GM23338 (cell line): ENCODE results near the gene TPO. TPM values are rescaled to one million over a fixed set of nuclear protein-coding genes. Genes with fewer than 3 reads are reported as not detected.

ENCODE experiments used
- ATAC-seq: fragments of 200-7000 bp; cut with Tn5 transposase; 3 replicates; pipeline ENCODE4 v1.9.1; 2020
- DNase-seq: peaks from one replicate; pipeline ENCODE4 v3.0.0-alpha.2; 2015; ENCODE audit warnings: low spot score
- H2AFZ ChIP-seq: fragments of 200-600 bp; sonication (generic); 2 replicates; pipeline ENCODE4 v1.8.0; 2016; ENCODE audit warnings: antibody characterized with exemption, mild to moderate bottlenecking, moderate library complexity
- H3F3A ChIP-seq: fragments of 200-600 bp; sonication (generic); replicated peaks from 2 replicates; pipeline ENCODE4 v1.8.0; 2017; ENCODE audit warnings: antibody characterized with exemption, mixed run types, low read depth
- H3K27ac ChIP-seq: fragments of 200-600 bp; sonication (generic); 2 replicates; pipeline ENCODE4 v1.6.1; 2016; ENCODE audit warnings: low read depth
- H3K27me3 ChIP-seq: fragments of 200-600 bp; sonication (generic); 2 replicates; pipeline ENCODE4 v1.8.0; 2016; ENCODE audit warnings: mild to moderate bottlenecking, mixed run types, moderate library complexity; ENCODE audit not compliant: insufficient read depth
- H3K36me3 ChIP-seq: fragments of 200-600 bp; sonication (generic); 2 replicates; pipeline ENCODE4 v1.8.0; 2016; ENCODE audit warnings: mild to moderate bottlenecking; ENCODE audit not compliant: insufficient read depth
- H3K4me1 ChIP-seq: fragments of 200-600 bp; sonication (generic); 2 replicates; pipeline ENCODE4 v1.8.0; 2016; ENCODE audit warnings: mild to moderate bottlenecking, moderate library complexity; ENCODE audit not compliant: insufficient read depth
- H3K4me2 ChIP-seq: fragments of 200-600 bp; sonication (generic); 2 replicates; pipeline ENCODE4 v1.7.1; 2017; ENCODE audit warnings: mixed run types
- H3K4me3 ChIP-seq: fragments of 200-600 bp; sonication (generic); 2 replicates; pipeline ENCODE4 v1.6.1; 2016; ENCODE audit warnings: mixed run types
- H3K79me2 ChIP-seq: fragments of 200-600 bp; sonication (generic); replicated peaks from 2 replicates; pipeline ENCODE4 v1.8.0; 2017; ENCODE audit warnings: mild to moderate bottlenecking; ENCODE audit not compliant: insufficient read depth
- H3K9me2 ChIP-seq: fragments of 200-600 bp; sonication (generic); 2 replicates; pipeline ENCODE4 v1.8.0; 2017; ENCODE audit not compliant: insufficient read depth
- H4K20me1 ChIP-seq: fragments of 200-600 bp; sonication (generic); replicated peaks from 2 replicates; pipeline ENCODE4 v1.8.0; 2017; ENCODE audit warnings: mild to moderate bottlenecking; ENCODE audit not compliant: insufficient read depth
- H3K27ac Mint-ChIP-seq: 2 replicates; pipeline ENCODE4 v1.8.0; 2020; ENCODE audit warnings: inconsistent platforms, mild to moderate bottlenecking, moderate library complexity, mixed read lengths
- H3K27me3 Mint-ChIP-seq: 3 replicates; pipeline ENCODE4 v1.8.0; 2022; ENCODE audit warnings: low read depth, mild to moderate bottlenecking, moderate library complexity, mixed read lengths, inconsistent platforms; ENCODE audit not compliant: insufficient read depth, poor library complexity
- H3K36me3 Mint-ChIP-seq: 3 replicates; pipeline ENCODE4 v1.8.0; 2021; ENCODE audit warnings: low read depth, mild to moderate bottlenecking, inconsistent platforms, moderate library complexity, mixed read lengths
- H3K4me1 Mint-ChIP-seq: 3 replicates; pipeline ENCODE4 v1.8.0; 2020; ENCODE audit warnings: mild to moderate bottlenecking, inconsistent platforms, mixed read lengths
- H3K4me3 Mint-ChIP-seq: 3 replicates; pipeline ENCODE4 v1.8.0; 2021; ENCODE audit warnings: moderate library complexity, mild to moderate bottlenecking, inconsistent platforms, mixed read lengths
- H3K9me3 Mint-ChIP-seq: 3 replicates; pipeline ENCODE4 v1.8.0; 2020; ENCODE audit warnings: moderate library complexity, mild to moderate bottlenecking, inconsistent platforms, mixed read lengths
- CREB1 ChIP-seq: fragments of 250-450 bp; sonication (Bioruptor Pico); IDR thresholded peaks from 2 replicates; pipeline ENCODE4 v1.5.0; 2020; ENCODE audit warnings: low read depth, mild to moderate bottlenecking, moderate library complexity
- ETS1 ChIP-seq: IDR thresholded peaks from 2 replicates; pipeline ENCODE4 v1.6.1; 2016; ENCODE audit warnings: antibody characterized with exemption
- EZH2 ChIP-seq: fragments of 200-600 bp; sonication (generic); IDR thresholded peaks from one replicate; pipeline ENCODE4 v1.8.0; 2017; ENCODE audit warnings: antibody characterized with exemption, mild to moderate bottlenecking, low read depth; ENCODE audit not compliant: unreplicated experiment
- EZH2phosphoT487 ChIP-seq: fragments of 200-600 bp; sonication (generic); IDR thresholded peaks from one replicate; pipeline ENCODE4 v1.8.1; 2018; ENCODE audit warnings: antibody characterized with exemption; ENCODE audit not compliant: unreplicated experiment
- JUNB ChIP-seq: IDR thresholded peaks from one replicate; pipeline ENCODE4 v1.6.1; 2016; ENCODE audit warnings: antibody characterized with exemption; ENCODE audit not compliant: unreplicated experiment
- REST ChIP-seq: IDR thresholded peaks from one replicate; pipeline ENCODE4 v1.6.1; 2018; ENCODE audit warnings: antibody characterized with exemption; ENCODE audit not compliant: unreplicated experiment
- STAT1 ChIP-seq: IDR thresholded peaks from one replicate; pipeline ENCODE4 v1.6.1; 2016; ENCODE audit warnings: antibody characterized with exemption; ENCODE audit not compliant: unreplicated experiment
- ZNF114 ChIP-seq: fragments of 250-450 bp; sonication (Bioruptor Pico); IDR thresholded peaks from 2 replicates; pipeline ENCODE4 v1.5.0; 2020; ENCODE audit warnings: mild to moderate bottlenecking, moderate library complexity
- ZNF331 ChIP-seq: fragments of 250-450 bp; sonication (Bioruptor Pico); IDR thresholded peaks from 2 replicates; pipeline ENCODE4 v1.5.0; 2020; ENCODE audit warnings: low read depth, mild to moderate bottlenecking, moderate library complexity
- ZNF462 ChIP-seq: fragments of 250-450 bp; sonication (Bioruptor Pico); IDR thresholded peaks from 2 replicates; pipeline ENCODE4 v1.5.0; 2020; ENCODE audit warnings: mild to moderate bottlenecking, moderate library complexity
- polyA plus RNA-seq: library from polyadenylated mRNA; unstranded; fragments of >200 nt; fragmentation: Nextera tagmentation; extraction: Ambion mirVana; gene quantifications from 2 replicates; pipeline ENCODE4 v1.2.1, GENCODE V29; 2016
- total RNA-seq: library from RNA; depleted of rRNA; stranded (reverse); fragments of >200 nt; shearing (Covaris generic); gene quantifications from 2 replicates; pipeline ENCODE4 v1.2.3, GENCODE V29; 2014

The TPO gene
- total and polyA plus RNA-seq, 2 experiments from 2014 or later, result 0.74 TPM; not detected in 1

- no peak overlapping the region for H3K27ac Mint-ChIP-seq
- no peaks in the 10 kb centered on the region for H3K36me3 ChIP-seq
- ATAC-seq (no peak), DNase-seq (no peak)
- H3F3A ChIP-seq, result no peaks in the 10 kb centered on the region
- H2AFZ ChIP-seq, result peak overlapping the region; percentile 38
- H3K9me2 ChIP-seq, result no peaks in the 10 kb centered on the region
- H4K20me1 ChIP-seq, result no peaks in the 10 kb centered on the region; the same call in 1 of the 2 replicates
- no peak for TF ChIP-seq ETS1
- TF ChIP-seq ZNF114, result no peak
- no peak for TF ChIP-seq ZNF331 (CRISPR knock-in tag)
- TF ChIP-seq EZH2phosphoT487, result no peak
- no peak for TF ChIP-seq CREB1 (CRISPR knock-in tag)
- TF ChIP-seq EZH2, result no peak
- no peak for TF ChIP-seq STAT1
- no peak for TF ChIP-seq JUNB
- no peak for TF ChIP-seq ZNF462 (CRISPR knock-in tag)
- TF ChIP-seq REST, result no peak
- no peak overlapping the region for H3K4me3 Mint-ChIP-seq
- no peaks in the 10 kb centered on the region for H3K79me2 ChIP-seq
- H3K27me3 Mint-ChIP-seq, result peaks cover 6% of the 10 kb centered on the region
- no peaks in the 10 kb centered on the region for H3K36me3 Mint-ChIP-seq
- no peaks in the 10 kb centered on the region for H3K9me3 Mint-ChIP-seq
- no peak overlapping the region for H3K4me3 ChIP-seq
- H3K27ac ChIP-seq, result no peak overlapping the region
- H3K4me1 ChIP-seq, result no peaks in the 10 kb centered on the region
- H3K27me3 ChIP-seq, result no peaks in the 10 kb centered on the region
- H3K4me1 Mint-ChIP-seq, result no peaks in the 10 kb centered on the region
- H3K4me2 ChIP-seq, result no peak overlapping the region
Measured at GRCh38 chr2:1375794-1376193, 37.5 kb upstream of the TPO start.
